HG03060 (cell line): ENCODE measurements around the gene XYLT2.

ENCODE experiments used
- ATAC-seq: cut with Tn5 transposase; IDR thresholded peaks from one replicate; pipeline ENCODE4 v1.9.1; 2021; ENCODE audit warnings: low read depth, moderate number of reproducible peaks; ENCODE audit not compliant: unreplicated experiment

Gene XYLT2

DNA sequence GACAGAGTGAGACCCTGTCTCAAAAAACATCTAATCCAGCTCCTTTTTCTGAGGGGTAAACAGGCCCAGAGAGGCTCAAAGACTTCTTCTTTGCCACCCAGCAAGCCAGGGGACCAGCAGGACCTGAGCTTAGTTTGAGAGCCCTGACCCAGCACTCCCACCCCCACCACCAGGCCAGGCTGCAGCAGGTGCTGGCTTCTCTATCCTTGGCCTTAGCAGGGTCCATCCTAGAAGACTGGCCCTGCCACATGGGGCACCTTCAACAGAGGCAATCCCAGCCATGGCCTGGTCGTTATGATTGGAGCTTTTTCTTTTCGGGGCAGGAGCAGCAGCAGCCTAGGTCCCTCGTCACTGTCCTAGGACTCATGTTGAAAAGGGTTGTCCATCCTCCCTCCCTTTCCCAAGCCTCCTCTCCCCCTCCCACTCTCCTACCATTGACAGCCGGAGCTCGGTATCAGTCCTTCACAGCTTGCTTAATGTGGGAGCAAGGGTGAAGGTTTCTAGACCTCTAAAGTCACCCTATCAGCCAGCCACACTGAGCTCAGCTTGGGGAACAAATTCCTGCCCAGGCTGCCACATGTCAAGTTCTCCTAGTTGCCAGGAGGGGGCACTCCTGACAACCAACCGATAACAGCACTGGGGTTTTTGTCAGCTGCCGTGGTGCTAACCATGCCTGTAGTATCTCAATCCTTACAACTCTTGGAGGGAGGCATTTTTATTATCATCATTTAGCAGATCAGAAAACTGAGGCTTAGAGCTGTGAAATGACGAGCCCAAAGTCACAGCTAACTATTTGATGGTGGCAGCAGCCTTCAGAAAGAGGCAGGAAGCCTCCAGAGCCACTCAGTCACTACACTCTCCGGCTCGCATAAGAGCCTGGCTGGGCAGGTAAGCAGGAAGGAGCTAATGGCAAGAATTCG is 15.9 kb downstream of the XYLT2 start:
- ATAC-seq = peak; percentile 68

GRCh38 chr17:50362661-50363060 is 16.7 kb downstream of the XYLT2 start:
- no peak for ATAC-seq

DNA sequence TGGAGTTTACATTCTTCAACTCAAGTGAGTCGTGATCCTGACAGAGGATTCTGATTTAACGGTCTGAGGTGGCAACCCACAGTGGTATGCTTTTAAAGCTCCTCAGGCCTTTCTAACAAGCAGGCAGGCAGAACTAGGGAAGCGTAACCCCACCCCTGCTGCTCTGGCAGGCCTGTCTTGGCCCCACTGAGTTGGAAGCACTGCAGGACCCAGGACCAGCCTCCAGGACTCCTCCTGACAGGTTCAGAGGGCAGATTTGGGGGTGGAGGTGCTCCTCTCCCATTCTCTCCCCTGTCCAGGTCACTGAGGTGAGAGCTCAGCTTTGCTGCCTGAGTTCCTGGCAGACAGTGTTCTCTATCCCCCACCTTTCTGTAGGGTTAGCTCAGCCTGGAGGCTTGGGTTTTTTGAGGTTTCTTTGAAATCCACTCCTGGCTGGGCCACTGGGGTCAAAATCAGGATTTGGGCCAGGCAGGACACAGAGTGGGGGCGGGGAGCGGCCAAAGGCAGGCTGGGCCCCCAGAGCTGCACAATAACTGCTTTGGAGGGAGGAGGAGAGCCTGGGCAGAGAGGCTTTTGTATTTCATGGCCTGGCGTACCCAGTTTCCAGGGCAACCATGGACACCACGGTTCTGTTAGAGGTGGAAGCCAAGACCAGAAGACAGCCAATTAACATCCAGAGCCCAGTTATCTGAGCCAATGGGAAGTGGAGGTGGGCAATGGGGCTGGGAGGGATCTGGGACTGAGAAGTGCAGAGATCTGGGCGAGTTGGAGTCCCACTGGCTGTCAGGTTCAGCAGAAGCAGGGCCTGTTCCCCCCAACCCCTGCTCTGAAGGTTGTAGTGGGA is 17.5 kb downstream of the XYLT2 start:
- ATAC-seq = no peak

- no peak for ATAC-seq
These were observed 18.1 kb downstream of the XYLT2 start for GRCh38 chr17:50364061-50364458.

- ATAC-seq = no peak
These were observed 18.8 kb downstream of the XYLT2 start for GRCh38 chr17:50364715-50365114.

DNA sequence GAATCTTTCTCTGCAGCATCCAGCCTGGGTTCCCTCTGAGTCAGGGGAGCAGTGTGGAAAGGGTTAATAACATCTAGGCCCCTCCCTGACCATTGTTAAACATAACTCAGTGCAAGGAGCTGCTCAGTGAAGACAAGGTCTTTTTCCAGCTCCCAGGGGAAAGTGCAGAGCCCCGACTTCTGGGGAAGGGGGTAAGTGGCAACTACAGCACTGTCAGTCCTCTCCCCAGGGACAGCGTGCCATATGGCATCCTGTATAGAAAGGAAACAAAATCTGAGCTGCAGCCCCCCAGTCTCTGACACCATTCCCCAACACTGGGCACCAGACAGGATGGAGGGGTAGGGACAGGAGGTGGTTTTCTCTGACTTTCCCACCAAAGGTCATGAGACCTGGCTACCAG is 19.2 kb downstream of the XYLT2 start:
- ATAC-seq = no peak

DNA sequence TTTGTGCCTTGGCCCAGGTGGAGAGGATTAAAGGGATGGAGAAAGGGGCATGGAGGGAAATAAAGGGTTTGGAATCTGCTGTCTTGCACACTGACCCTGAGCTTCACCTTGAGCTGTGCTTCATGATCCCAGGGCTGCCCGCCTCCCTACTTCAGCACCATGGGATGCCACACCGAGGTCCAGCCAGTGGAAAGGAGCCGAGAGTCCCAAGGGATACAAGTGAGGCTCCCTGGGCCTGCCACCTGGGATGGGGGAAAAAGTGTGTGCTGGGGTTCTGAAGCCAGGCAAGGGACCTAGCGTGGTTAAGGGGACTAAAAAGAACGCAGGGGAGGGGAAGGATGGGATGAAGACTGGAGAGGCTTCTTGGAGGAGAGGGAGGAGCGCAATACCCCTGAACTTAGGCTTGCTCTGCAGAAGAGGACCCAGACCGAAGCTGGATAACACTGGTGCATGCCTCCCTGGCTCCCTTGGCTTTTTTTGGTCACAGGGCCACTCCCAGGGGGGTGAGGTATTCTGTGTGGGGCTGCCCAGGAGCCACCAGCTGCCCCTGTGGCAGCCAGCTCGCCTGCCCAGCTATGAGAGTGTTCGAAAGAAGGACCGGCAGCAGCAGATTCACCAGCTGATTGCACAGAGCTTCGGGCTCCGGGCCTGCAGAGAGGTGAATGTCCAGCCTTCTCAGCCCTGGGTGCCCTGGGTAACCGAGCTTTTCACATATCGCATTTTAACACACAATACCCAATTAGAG is 19.9 kb downstream of the XYLT2 start:
- ATAC-seq = no peak

GRCh38 chr17:50367401-50367800 is 21.5 kb downstream of the XYLT2 start:
- ATAC-seq = no peak

DNA sequence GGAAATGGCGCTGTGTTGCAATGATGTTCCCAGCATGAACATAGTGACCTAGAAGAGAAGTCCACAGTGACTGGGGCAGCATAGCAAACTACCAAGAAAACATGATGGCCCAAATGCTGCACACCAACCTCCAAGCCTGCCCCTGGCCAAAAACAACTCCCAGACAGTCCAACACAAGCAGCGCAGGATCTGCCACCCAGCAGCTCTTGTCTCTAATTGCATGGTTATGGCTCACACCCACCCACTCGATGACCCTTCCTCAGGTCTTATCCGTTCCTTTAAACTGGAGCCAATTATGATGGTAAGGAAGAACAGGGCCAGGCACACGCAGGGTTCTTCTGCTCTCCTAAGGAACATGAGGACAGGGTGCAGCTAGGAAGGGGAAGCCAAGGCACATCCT is 24.1 kb downstream of the XYLT2 start:
- ATAC-seq = no peak

DNA sequence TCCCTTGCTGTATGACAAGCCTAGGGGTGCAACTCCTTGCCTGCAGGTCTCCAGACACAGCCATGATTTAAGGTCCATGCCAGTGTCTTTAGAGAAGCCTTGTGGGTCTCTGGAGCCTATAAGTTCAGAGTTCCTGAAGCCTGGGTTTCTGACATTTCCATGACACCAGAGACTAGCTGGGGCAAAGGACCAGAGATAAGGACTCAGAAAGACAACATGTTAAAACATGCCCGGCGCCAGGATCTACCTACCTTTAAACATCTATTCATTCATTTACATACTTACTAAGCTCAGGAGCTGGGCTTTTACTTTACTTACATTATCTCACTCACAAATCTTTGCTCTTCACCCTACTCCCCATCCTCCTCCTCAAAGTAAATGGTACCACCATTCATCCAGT is 25.6 kb downstream of the XYLT2 start:
- ATAC-seq = no peak

DNA sequence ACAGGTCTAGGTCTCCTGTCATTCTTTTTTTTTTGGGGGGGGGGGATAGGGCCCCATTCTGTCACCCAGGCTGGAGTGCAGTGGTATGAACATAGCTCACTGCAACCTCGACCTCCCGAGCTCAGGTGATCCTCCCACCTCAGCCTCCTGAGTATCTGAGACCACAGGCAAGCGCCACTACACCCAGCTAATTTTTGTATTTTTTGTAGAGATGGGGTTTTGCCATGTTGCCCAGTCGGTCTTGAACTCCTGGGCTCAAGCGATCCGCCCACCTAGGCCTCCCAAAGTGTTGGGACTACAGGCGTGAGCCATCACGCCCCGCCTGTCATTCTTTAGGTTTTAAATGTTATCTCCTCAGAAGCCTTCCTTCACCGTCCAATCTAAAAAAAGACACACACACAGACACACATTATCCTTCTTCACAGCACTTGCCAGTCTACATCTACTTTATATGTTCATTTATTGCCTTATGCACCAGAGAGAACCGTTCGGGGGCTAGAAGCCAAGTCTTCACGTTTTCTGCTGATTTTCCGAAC is 26.4 kb downstream of the XYLT2 start:
- no peak for ATAC-seq

DNA sequence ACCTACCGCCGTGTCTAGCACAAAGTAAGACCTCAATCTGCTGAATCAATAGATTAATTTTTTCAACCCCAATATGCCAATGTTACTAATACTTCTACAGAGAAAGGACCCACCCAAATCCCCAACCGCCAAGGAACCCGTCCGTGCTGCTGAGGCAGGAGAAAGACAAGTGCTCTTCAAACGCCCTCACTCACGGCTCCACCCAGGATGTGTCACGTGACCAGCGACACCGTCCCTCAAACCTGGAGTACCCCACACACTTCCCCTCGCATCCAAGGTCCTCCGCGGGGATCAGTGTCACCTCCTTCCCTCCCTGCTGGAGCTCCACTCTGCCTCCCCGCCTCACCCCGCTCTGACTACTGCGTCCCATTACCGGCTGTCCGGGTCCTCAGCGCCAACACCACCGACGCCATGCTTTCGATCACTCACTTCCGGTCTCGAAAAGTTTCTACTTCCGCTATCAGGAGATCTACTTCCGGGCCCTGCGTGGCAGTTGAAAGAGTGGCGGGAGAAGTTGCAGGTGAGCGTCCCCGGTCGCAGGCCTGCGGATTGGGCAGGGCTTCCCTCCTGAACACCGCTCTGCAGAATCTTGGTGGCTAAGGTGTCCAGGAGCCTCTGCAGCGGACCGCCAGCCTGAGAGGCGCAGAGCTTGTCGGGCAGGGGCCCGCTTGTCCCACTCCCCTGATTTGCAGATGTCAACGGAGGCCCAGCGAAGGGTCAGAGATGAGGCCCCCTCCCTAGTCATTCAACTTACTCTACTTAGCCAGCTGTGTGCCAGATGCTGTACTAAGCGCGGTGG is 27.0 kb downstream of the XYLT2 start, which contains the start of the genes EME1 and MRPL27:
Gene EME1 (plus strand): TSS at position 472 of the 799 bp plus-strand sequence. CDS start 1,980 bp downstream, outside the sequence.
Gene MRPL27 (minus strand): TSS at position 427 of the 799 bp plus-strand sequence. CDS start 14 bp downstream, at position 413.
- peak; percentile 66 for ATAC-seq

- no peak for ATAC-seq
These were observed 27.8 kb downstream of the XYLT2 start for GRCh38 chr17:50373705-50374104.

- ATAC-seq = no peak
These were observed 30.1 kb downstream of the XYLT2 start for GRCh38 chr17:50375858-50376538.

DNA sequence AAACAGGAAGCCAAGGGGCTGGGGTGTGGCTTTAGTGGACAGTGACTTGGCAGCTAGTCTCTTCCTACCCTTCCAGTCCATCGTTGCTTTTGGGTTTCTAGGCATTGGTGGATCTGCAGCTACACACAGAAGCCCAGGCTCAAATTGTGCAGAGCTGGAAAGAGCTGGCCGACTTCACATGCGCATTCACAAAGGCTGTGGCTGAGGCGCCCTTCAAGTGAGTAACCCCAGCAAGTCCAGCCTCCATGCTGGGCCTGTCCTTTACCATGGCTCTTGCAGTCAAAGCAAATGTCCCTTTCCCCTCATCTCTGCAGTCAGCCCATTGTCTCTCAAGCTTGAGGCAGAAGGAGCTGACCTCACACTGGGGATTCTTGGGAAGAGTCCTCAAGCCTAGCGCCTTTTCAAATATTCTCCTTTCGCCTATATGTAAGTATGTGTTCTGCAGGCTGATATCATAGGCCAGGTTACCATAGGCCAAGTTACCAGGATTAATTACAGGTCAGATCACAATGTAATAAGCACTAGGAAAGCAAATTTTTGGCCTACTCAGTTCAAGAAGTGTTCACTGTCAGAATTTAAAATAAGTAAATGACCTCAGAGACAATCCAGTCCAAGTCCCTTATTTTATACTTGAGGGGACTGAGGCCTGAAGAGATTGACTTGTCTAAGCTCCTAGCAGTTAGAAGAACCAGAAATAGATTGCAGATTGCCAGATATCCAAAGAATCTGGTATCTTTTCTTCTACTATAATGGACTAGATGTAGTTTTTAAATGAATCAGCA is 33.6 kb downstream of the XYLT2 start:
- no peak for ATAC-seq

GRCh38 chr17:50380369-50381259 is 34.7 kb downstream of the XYLT2 start:
- ATAC-seq = no peak

- ATAC-seq = no peak
These were observed 35.4 kb downstream of the XYLT2 start for GRCh38 chr17:50381260-50381815.
